ENCODE results near the gene GPR161. TPM values are rescaled to one million over a fixed set of nuclear protein-coding genes. Genes with fewer than 3 reads are reported as not detected.

GPR161 gene
- total RNA-seq, 1 experiment from 2014 or later = 11.8 TPM

- Histone ChIP-seq H4K20me1 (ENCODE audit: low read length) (no peaks in the 10 kb centered on the region), H3K27ac (ENCODE audit: low read length) (no peak overlapping the region), H2AFZ (ENCODE audit: low read length) (no peak overlapping the region), H3K9me2 (replicated peaks; ENCODE audit: low read length) (no peaks in the 10 kb centered on the region), H3K4me3 (ENCODE audit: low read length) (no peak overlapping the region), H3F3A (ENCODE audit: low read length, unreplicated experiment) (no peaks in the 10 kb centered on the region), H3K4me1 (ENCODE audit: insufficient read depth, low read length) (peaks cover 8% of the 10 kb centered on the region), H3K79me2 (ENCODE audit: low read length) (no peaks in the 10 kb centered on the region), H3K36me3 (ENCODE audit: low read depth, low read length) (no peaks in the 10 kb centered on the region), H3K9ac (ENCODE audit: low read length) (no peak overlapping the region), H3K4me2 (ENCODE audit: low read length) (no peak overlapping the region), H3K27me3 (ENCODE audit: low read length) (no peaks in the 10 kb centered on the region), H3K9me3 (ENCODE audit: low read length) (no peaks in the 10 kb centered on the region)
- no peak for DNase-seq
- intact Hi-C loops (cut with micrococcal nuclease) = no loop called here
- ATAC-seq = no peak
- no peak for TF ChIP-seq EZH2phosphoT487 (IDR thresholded peaks at IDR 0.05; ENCODE audit: borderline replicate concordance, low read length)
- CTCF ChIA-PET = no interaction called here
- BruUV-seq (replicated peaks) = no TSS peak
- POLR2A ChIA-PET (ENCODE audit: unreplicated experiment) = no interaction called here
These were observed 21.9 kb downstream of the GPR161 start for GRCh38 chr1:168114845-168115244.

- no peak overlapping the region for H3K27ac ChIP-seq (ENCODE audit: low read length)
- H3K27me3 ChIP-seq (ENCODE audit: low read length) = no peaks in the 10 kb centered on the region
- H3K9ac ChIP-seq (ENCODE audit: low read length) = no peak overlapping the region
- intact Hi-C loops (cut with micrococcal nuclease) = no loop called here
- no peak overlapping the region for H3K4me2 ChIP-seq (ENCODE audit: low read length)
- no peaks in the 10 kb centered on the region for H3K9me2 ChIP-seq (replicated peaks; ENCODE audit: low read length)
- no peaks in the 10 kb centered on the region for H3K79me2 ChIP-seq (ENCODE audit: low read length)
- ChIA-PET CTCF (no interaction called here), POLR2A (ENCODE audit: unreplicated experiment) (no interaction called here)
- H3K36me3 ChIP-seq (ENCODE audit: low read depth, low read length) = no peaks in the 10 kb centered on the region
- no peak overlapping the region for H3K4me3 ChIP-seq (ENCODE audit: low read length)
- BruUV-seq (replicated peaks) = no TSS peak
- no peaks in the 10 kb centered on the region for H3F3A ChIP-seq (ENCODE audit: low read length, unreplicated experiment)
- DNase-seq (peak; percentile 80), ATAC-seq (peak; percentile 50; the same call in 1 of the 2 replicates)
- H3K9me3 ChIP-seq (ENCODE audit: low read length) = no peaks in the 10 kb centered on the region
- H4K20me1 ChIP-seq (ENCODE audit: low read length) = no peaks in the 10 kb centered on the region
- TF ChIP-seq EZH2 (IDR thresholded peaks at IDR 0.05; ENCODE audit: low read length, unreplicated experiment) (no peak), EZH2phosphoT487 (IDR thresholded peaks at IDR 0.05; ENCODE audit: borderline replicate concordance, low read length) (no peak), CTCF (conservative IDR thresholded peaks at IDR 0.05; ENCODE audit: low read depth, low read length) (no peak)
- H2AFZ ChIP-seq (ENCODE audit: low read length) = no peak overlapping the region
- peaks cover 8% of the 10 kb centered on the region for H3K4me1 ChIP-seq (ENCODE audit: insufficient read depth, low read length)
These were observed 23.9 kb downstream of the GPR161 start for GRCh38 chr1:168112673-168113305.

GRCh38 chr1:168110896-168111545 lies 25.7 kb downstream of the GPR161 start:
- H3K9ac ChIP-seq (ENCODE audit: low read length) = no peak overlapping the region
- H4K20me1 ChIP-seq (ENCODE audit: low read length) = no peaks in the 10 kb centered on the region
- no peak overlapping the region for H3K27ac ChIP-seq (ENCODE audit: low read length)
- no peak overlapping the region for H3K4me3 ChIP-seq (ENCODE audit: low read length)
- peaks cover 8% of the 10 kb centered on the region for H3K4me1 ChIP-seq (ENCODE audit: insufficient read depth, low read length)
- POLR2A ChIA-PET (ENCODE audit: unreplicated experiment) = interaction anchor here (0.7 kb wide), 1 partner anchor 29 kb away, joined by 6 read pairs; no protein-coding TSS in a partner anchor
- H3K4me2 ChIP-seq (ENCODE audit: low read length) = no peak overlapping the region
- H3F3A ChIP-seq (ENCODE audit: low read length, unreplicated experiment) = no peaks in the 10 kb centered on the region
- ATAC-seq (no peak), DNase-seq (peak; percentile 10)
- no peaks in the 10 kb centered on the region for H3K79me2 ChIP-seq (ENCODE audit: low read length)
- no TSS peak for BruUV-seq (replicated peaks)
- H3K9me2 ChIP-seq (replicated peaks; ENCODE audit: low read length) = no peaks in the 10 kb centered on the region
- no peak overlapping the region for H2AFZ ChIP-seq (ENCODE audit: low read length)
- H3K36me3 ChIP-seq (ENCODE audit: low read depth, low read length) = no peaks in the 10 kb centered on the region
- CTCF ChIA-PET = no interaction called here
- no peak for TF ChIP-seq EZH2 (IDR thresholded peaks at IDR 0.05; ENCODE audit: low read length, unreplicated experiment)
- TF ChIP-seq CTCF (conservative IDR thresholded peaks at IDR 0.05; ENCODE audit: low read depth, low read length) = no peak; the same call in 1 of the 2 replicates
- TF ChIP-seq EZH2phosphoT487 (IDR thresholded peaks at IDR 0.05; ENCODE audit: borderline replicate concordance, low read length) = no peak
- H3K9me3 ChIP-seq (ENCODE audit: low read length) = no peaks in the 10 kb centered on the region
- intact Hi-C loops (cut with micrococcal nuclease) = no loop called here
- no peaks in the 10 kb centered on the region for H3K27me3 ChIP-seq (ENCODE audit: low read length)

Data from PC-3 (cell line).